ENCODE results near the gene ZNF530.

GRCh38 chr19:57641715-57642234 is 42.1 kb downstream of the ZNF530 start:
- TF ChIP-seq CTCF (conservative IDR thresholded peaks at IDR 0.05; ENCODE audit: low read depth in 2 of 2) (no peak), EZH2 (IDR thresholded peaks at IDR 0.05; ENCODE audit: low read depth, unreplicated experiment) (no peak), POLR2AphosphoS5 (IDR thresholded peaks at IDR 0.05; ENCODE audit: low read depth) (no peak), REST (IDR thresholded peaks at IDR 0.05; ENCODE audit: unreplicated experiment) (no peak), EZH2phosphoT487 (IDR thresholded peaks at IDR 0.05; ENCODE audit: unreplicated experiment) (no peak), ZNF331 (CRISPR knock-in tag; IDR thresholded peaks at IDR 0.05; ENCODE audit: low read depth) (no peak), ETS1 (IDR thresholded peaks at IDR 0.05) (no peak), JUNB (IDR thresholded peaks at IDR 0.05; ENCODE audit: unreplicated experiment) (no peak), NANOG (IDR thresholded peaks at IDR 0.05; ENCODE audit: borderline replicate concordance) (no peak), STAT1 (IDR thresholded peaks at IDR 0.05; ENCODE audit: unreplicated experiment) (no peak), CREB1 (CRISPR knock-in tag; IDR thresholded peaks at IDR 0.05; ENCODE audit: low read depth) (no peak), ZNF114 (CRISPR knock-in tag; IDR thresholded peaks at IDR 0.05) (no peak), ZNF462 (CRISPR knock-in tag; IDR thresholded peaks at IDR 0.05) (no peak)

Measured in GM23338 (cell line).